Measurements from ENCODE around the gene ISYNA1. TPM values are rescaled to one million over a fixed set of nuclear protein-coding genes. Genes with fewer than 3 reads are reported as not detected.

ISYNA1 gene
- total and polyA plus RNA-seq, 2 of the 8 experiments (the other 6 are each of a cell fraction or from before 2014, with no cell fraction given), result 207 to 264 TPM

DNA sequence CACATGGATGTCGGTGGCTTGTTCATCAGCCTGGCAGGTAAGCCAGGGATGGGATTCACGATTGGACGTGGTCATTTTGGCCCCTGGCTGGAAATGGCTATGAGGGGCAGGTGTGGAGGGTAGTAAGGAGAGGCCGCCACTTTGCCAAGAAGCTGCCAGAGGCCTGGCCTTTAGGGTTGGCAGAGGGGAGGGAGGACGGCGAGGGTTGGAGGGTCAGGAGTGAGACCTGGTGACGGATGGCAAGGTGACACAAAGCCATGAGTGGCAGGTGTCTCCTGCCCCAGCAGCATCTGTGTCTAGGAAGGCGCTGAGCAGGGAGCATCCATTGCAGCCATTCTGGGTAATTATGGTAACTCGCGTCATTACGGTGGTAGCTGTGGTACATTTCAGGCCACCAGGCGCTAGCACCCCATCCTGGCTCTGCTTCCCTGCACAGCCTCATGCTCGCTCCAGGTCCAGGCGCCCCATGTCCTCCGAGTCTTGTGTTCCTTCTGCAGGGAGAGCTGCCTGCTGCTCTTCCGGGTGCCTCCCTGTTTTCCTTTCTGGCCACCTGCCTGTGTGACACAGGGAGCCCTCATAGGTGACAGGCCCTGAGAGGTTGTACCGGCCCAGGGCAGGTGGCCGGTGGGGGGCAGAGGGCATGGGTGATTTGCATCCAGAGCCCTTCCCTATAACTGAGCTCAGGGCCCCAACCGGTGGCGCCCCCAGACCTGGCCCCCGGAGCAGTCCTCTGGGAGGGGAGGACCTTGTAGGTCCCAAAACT, 14.5 kb downstream of the ISYNA1 start:
- Histone ChIP-seq H4K91ac (replicated peaks; ENCODE audit: insufficient read length, low read length) (peak overlapping the region; percentile 42), H3K27ac (ENCODE audit: low read depth, low read length) (no peak overlapping the region), H3K56ac (replicated peaks; ENCODE audit: insufficient read length, low read depth, low read length) (no peak overlapping the region), H3K23ac (ENCODE audit: insufficient read length) (no peak overlapping the region), H2BK5ac (ENCODE audit: low read depth, low read length) (no peak overlapping the region), H2AFZ (ENCODE audit: low read length) (no peak overlapping the region), H2BK15ac (ENCODE audit: low read length) (0 out of 2 replicates have a peak overlapping the region, but pooled peaks have one; percentile 72), H2BK12ac (ENCODE audit: low read depth, low read length) (peak overlapping the region; percentile 60; the same call in 1 of the 2 replicates), H2BK20ac (ENCODE audit: low read length) (peak overlapping the region; percentile 43; the same call in 1 of the 2 replicates), H4K8ac (ENCODE audit: extremely low read depth, insufficient read depth, low read length) (peak overlapping the region; percentile 14; the same call in 1 of the 2 replicates), H3K4me2 (ENCODE audit: insufficient read depth in 1 of 2, low read depth in 2 of 2, low read length in 2 of 2) (no peak overlapping the region), H3K4me1 (replicated peaks in 1 of 4; ENCODE audit: control insufficient read depth in 3 of 4, insufficient read depth in 4 of 4, low read length in 3 of 4) (peaks cover 0 to 32% (median 21%) of the 10 kb centered on the region in 4 experiments; a peak in 6 of 7 replicates), H3K36me3 (ENCODE audit: control insufficient read depth in 2 of 4, insufficient read depth in 4 of 4, low read length in 3 of 4) (no peaks in the 10 kb centered on the region), H3K27me3 (replicated peaks in 1 of 4; ENCODE audit: control insufficient read depth in 3 of 4, extremely low read depth in 1 of 4, insufficient read depth in 3 of 4, low read length in 3 of 4) (peaks cover under 1 to 18% (median 14%) of the 10 kb centered on the region in 4 experiments), H3K4me3 (ENCODE audit: extremely low read depth in 1 of 4, insufficient read depth in 2 of 4, low read depth in 3 of 4, low read length in 4 of 4) (no peak overlapping the region; a peak in 1 of 8 replicates), H4K20me1 (replicated peaks in 1 of 2; ENCODE audit: control insufficient read depth in 1 of 2, insufficient read depth in 2 of 2, low read length in 2 of 2) (peaks cover 4 to 19% of the 10 kb centered on the region in 2 experiments), H3K9me3 (ENCODE audit: insufficient read depth in 2 of 2, low read depth in 1 of 2, low read length in 1 of 2) (no peaks in the 10 kb centered on the region), H3K14ac (ENCODE audit: insufficient read length) (no peak overlapping the region), H2BK120ac (replicated peaks; ENCODE audit: low read depth, low read length) (no peak overlapping the region), H2AK5ac (ENCODE audit: low read depth, low read length) (peak overlapping the region; percentile 75; the same call in 1 of the 2 replicates), H4K5ac (ENCODE audit: insufficient read length, low read depth, low read length) (no peak overlapping the region), H3K18ac (ENCODE audit: extremely low read depth, low read length) (no peak overlapping the region; the same call in 1 of the 2 replicates), H3K79me2 (ENCODE audit: control insufficient read depth in 1 of 2, insufficient read depth in 2 of 2, low read length in 2 of 2) (peaks cover 0 to 4% of the 10 kb centered on the region in 2 experiments; a peak in 1 of 4 replicates), H3K23me2 (ENCODE audit: low read depth, low read length) (peaks cover 8% of the 10 kb centered on the region; the same call in 1 of the 2 replicates), H3K79me1 (ENCODE audit: low read depth, low read length) (peaks cover 3% of the 10 kb centered on the region; the same call in 1 of the 2 replicates), H3K4ac (replicated peaks; ENCODE audit: insufficient read length, low read depth, low read length) (peak overlapping the region; percentile 53), H3K9ac (replicated peaks in 1 of 4; ENCODE audit: extremely low read depth in 1 of 4, low read depth in 3 of 4, low read length in 3 of 4) (no peak overlapping the region)
- 85% methylated on average over 21 of the region's 21 CpGs; no CpG with 5 or more reads in 1 of the 2 experiments for WGBS, 2 experiments (ENCODE audit: extremely low coverage in 1 of 2, insufficient coverage in 1 of 2, insufficient read length in 1 of 2, insufficient replicate concordance in 2 of 2, low coverage in 1 of 2, low lambda C conversion rate in 2 of 2, missing lambda C conversion rate in 1 of 2)
- ChIA-PET POLR2A (ENCODE audit: partially characterized antibody) (interaction anchor here (1.0 to 3.8 kb wide), 2 partner anchors 11 to 142 kb away, joined by 3 to 27 read pairs; partner anchors contain the start of gene JUND), CTCF (ENCODE audit: partially characterized antibody) (interaction anchor here (1.0 to 4.1 kb wide), 5 partner anchors 13 to 95 kb away, joined by 4 to 30 read pairs (median 5); no protein-coding TSS in a partner anchor)
- DNase-seq (ENCODE audit: low read depth in 1 of 2, low spot score in 2 of 2), result no peak
- TF ChIP-seq SUZ12 (IDR thresholded peaks at IDR 0.05; ENCODE audit: low read length), result no peak
- no peak for TF ChIP-seq JUN (IDR thresholded peaks at IDR 0.05; ENCODE audit: low read depth, low read length)
- FAIRE-seq, result no peak
